ENCODE results near the gene ASAP3.
"Not testable (repeated sequence)": the region's sequence is repeated elsewhere in the genome, so short reads cannot be mapped to it uniquely, and the experiment has no call there.

Gene ASAP3

GRCh38 chr1:23395154-23395724 lies 88.7 kb downstream of the ASAP3 start:
- DNase-seq (ENCODE audit: low spot score), result no peak

GRCh38 chr1:23394684-23395083 lies 89.3 kb downstream of the ASAP3 start:
- peak; percentile 30 for DNase-seq (ENCODE audit: low spot score)

GRCh38 chr1:23394181-23394580 lies 89.8 kb downstream of the ASAP3 start:
- no peak for DNase-seq (ENCODE audit: low spot score)

GRCh38 chr1:23393706-23394105 lies 90.3 kb downstream of the ASAP3 start:
- no peak for DNase-seq (ENCODE audit: low spot score)

- no peak for DNase-seq (ENCODE audit: low spot score)
These were observed 91.7 kb downstream of the ASAP3 start for GRCh38 chr1:23392125-23392855.

GRCh38 chr1:23389837-23390321 lies 94.1 kb downstream of the ASAP3 start:
- no peak for DNase-seq (ENCODE audit: low spot score)

GRCh38 chr1:23387494-23387893 lies 96.5 kb downstream of the ASAP3 start:
- no peak for DNase-seq (ENCODE audit: low spot score)

GRCh38 chr1:23385119-23385621 lies 98.8 kb downstream of the ASAP3 start:
- no peak for DNase-seq (ENCODE audit: low spot score)

GRCh38 chr1:23384312-23385058 lies 99.5 kb downstream of the ASAP3 start:
- no peak for DNase-seq (ENCODE audit: low spot score)

GRCh38 chr1:23383577-23384311 lies 100.2 kb downstream of the ASAP3 start:
- DNase-seq (ENCODE audit: low spot score), result no peak

- no peak for DNase-seq (ENCODE audit: low spot score)
These were observed 102.6 kb downstream of the ASAP3 start for GRCh38 chr1:23381233-23381885.

- DNase-seq (ENCODE audit: low spot score), result no peak
These were observed 103.3 kb downstream of the ASAP3 start for GRCh38 chr1:23380719-23381118.

- not testable (repeated sequence) for DNase-seq (ENCODE audit: low spot score)
These were observed 103.7 kb downstream of the ASAP3 start for GRCh38 chr1:23380236-23380635.

Data from pons (tissue), 1 donor.